GM21737 (cell line): ENCODE data around the gene TRAPPC11.
"Not testable (repeated sequence)": the region's sequence is repeated elsewhere in the genome, so short reads cannot be mapped to it uniquely, and the experiment has no call there.

Source experiments
- ATAC-seq: cut with Tn5 transposase; IDR thresholded peaks from one replicate; pipeline ENCODE4 v1.9.1; 2021; ENCODE audit warnings: mild to moderate bottlenecking, moderate library complexity; ENCODE audit not compliant: unreplicated experiment

TRAPPC11 gene

GRCh38 chr4:183718876-183719275 lies 59.8 kb downstream of the TRAPPC11 start:
- no peak for ATAC-seq

DNA sequence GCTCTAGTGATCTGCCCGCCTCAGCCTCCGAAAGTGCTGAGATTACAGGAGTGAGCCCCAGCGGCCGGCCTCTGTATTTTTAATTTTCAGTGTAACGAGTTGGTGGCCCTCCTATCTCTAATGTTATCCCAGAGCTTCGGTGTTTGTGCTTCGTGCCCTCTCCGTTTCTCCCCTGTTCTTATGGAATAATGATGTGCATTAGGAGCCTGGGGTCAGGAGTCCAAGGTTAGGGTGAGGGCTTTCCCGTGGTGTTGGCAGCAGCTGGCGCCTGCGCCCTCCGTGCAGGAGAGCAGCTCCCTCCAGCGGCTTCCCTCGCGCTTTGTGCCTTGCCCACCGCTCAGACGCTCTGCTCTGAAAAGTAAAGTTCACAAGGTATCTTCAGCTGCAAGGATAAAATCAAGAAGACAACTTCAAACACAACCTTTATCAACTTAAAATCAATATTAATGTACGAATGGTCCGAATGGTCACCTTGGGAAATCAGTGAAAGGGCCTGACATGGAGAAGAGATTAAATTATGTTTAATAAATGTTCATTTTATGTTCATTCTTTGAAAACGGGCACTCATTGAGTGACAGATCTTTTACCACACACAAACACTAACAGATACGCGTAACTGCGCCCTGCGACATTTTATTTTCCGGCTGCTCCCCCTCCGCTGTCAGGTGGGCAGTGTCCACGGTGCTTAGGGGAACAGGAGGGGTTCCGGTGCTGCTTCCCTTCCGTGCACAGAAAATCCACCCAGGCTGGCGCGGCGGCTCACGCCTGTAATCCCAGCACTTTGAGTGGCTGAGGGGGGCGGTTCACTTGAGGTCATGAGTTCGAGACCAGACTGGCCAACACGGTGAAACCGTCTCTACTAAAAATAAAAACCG lies 62.4 kb downstream of the TRAPPC11 start:
- ATAC-seq, result peak; percentile 38

GRCh38 chr4:183722731-183723560 lies 63.9 kb downstream of the TRAPPC11 start:
- peak; percentile 72 for ATAC-seq

DNA sequence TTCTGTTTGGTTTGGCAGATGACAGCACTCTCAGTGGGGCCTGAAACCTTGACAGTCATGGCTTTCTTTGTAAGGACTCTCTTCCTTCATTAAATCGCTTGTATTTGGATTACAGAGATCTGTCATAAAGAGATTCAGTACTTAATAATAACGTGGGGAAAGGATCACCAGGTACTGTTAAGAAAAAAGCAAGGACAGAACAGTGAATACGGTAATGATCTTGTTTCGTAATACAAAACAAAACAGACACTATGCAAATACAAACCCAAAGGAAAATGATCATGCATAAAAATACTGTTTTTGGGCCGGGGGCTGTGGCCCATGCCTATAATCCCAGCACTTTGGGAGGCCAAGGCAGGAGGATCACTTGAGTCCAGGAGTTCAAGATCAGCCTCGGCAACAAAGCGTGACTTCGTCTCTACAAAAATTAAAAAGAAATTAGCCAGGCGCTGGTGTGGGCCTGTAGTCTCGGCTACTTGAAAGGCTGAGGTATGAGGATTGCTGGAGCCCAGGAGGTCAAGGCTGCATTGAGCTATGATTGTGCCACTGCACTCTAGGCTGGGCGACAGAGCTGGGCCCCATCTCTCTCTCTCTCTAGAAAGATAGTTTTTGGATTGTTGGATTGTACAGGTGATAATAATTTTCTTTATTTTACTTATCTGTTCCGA lies 64.6 kb downstream of the TRAPPC11 start:
- no peak for ATAC-seq

- ATAC-seq, result not testable (repeated sequence)
Measured at GRCh38 chr4:183725585-183725984, 66.5 kb downstream of the TRAPPC11 start.

DNA sequence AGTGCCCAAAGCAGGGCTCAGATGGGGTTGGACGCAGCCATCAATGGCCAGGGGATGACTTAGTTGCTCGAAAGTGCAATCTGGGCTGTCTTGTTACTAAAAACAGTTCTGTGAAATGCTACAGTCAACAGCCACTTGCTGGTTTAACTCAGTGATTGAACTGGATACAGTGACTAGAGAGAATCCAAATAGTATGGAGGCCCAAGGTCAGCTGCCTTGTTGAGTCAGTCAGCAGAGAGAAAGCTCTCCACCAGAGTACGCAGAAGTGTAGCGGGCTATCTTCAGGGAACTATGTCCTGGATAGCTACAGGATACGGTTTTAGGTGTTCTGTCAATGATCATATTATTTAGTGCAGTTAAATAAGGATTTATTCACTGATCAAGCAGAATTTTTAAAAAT lies 68.4 kb downstream of the TRAPPC11 start:
- no peak for ATAC-seq

GRCh38 chr4:183728223-183729068 lies 69.4 kb downstream of the TRAPPC11 start:
- ATAC-seq, result no peak

DNA sequence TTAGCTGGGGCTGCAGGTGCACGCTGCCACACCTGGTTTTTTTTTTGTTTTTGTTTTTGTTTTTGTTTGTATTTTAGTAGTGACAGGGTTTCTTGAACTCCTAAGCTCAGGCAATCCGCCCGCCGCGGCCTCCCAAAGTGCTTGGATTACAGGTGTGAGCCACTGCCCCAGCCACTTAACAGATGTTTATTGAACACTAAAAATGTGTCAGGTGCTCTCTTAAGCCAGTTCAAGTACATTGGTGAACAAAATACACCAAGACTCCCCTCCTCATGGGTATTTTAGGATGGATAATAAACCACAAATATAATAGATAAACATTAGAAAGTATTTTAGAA lies 69.9 kb downstream of the TRAPPC11 start:
- no peak for ATAC-seq

DNA sequence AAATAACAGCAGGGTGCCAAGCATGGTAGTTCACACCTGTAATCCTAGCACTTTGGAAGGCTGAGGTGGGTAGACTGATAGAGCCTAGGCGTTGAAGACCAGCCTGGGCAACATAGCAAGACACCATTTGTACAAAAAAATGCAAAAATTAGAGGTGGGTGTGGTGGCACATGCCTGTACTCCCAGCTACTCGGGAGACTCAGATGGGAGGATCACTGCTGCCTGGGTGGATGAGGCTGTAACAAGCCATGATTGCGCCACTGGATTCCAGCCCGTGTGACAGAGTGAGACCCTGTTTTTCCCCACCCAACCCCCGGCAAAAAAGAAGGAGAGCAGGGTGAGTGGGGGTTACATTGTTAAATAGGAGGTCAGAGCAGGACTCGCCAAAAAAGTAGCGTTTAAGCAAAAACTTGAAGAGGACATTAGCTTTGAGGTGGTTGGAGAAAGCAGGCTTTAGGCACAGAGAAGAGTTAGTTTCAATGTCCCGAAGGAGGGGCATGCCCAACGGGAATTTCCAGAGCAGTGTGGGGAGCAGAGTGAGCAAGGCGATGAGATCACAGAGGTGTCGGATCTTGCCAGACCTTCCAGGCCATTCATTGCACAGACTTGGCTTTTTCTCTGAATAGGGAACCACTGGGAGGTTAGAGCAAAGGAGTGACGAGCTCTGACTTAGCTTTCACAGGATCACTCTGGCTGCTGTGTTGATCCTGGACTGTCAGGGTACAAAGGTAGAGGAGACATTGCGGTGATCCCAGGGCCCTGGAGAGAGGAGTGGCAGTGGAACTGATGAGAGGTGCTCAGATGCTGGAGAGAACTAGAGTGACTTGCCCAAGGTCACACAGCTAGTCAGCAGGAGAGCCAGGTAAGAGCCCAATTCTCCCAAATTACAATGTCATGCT lies 70.6 kb downstream of the TRAPPC11 start:
- ATAC-seq, result no peak

- ATAC-seq, result no peak
Measured at GRCh38 chr4:183732296-183732695, 73.2 kb downstream of the TRAPPC11 start.

- no peak for ATAC-seq
Measured at GRCh38 chr4:183733181-183733580, 74.1 kb downstream of the TRAPPC11 start.

DNA sequence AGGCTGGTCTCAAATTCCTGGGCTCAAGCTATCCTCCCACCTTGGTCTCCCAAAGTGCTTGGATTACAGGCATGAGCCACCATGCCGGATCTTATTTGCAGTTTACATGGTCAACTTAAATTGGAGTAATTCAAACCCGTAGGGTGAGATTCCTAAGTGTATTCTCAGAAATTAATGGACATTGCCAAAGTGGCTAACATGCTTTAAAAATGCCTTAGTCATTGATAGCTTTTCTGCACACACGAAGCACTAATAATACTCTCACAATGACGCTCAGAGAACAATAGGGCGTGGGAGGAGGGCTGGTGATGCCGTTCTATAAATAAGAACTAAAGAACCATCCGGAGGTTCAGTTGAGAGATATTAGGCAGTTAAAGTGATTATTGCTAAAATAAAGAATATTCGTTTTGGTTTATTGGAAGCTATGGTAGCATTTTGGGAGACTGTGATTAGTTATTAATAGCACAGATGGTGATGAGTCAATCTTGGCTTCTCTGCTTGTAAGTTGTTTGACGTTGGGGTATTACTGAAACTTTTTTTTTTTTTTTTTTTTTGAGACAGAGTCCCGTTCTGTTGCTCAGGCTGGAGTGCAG lies 79.1 kb downstream of the TRAPPC11 start:
- no peak for ATAC-seq

DNA sequence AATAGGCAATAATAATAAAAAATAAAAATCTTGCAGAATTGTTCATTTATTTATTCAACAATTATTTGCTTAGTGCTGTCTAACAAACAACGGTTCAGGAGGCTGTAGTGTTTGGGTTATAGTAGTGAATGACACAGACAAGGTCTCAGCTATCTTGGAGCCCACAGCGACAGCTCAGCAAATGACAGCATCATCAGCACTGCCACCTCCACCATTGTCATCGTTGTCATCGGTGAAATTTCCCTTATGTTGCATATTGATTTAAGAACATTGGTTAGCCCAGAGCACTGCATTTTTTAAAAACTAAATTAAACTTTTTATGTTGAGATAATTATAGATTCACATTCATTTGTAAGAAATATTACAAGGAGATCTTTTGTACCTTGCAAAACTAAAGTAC lies 79.9 kb downstream of the TRAPPC11 start:
- no peak for ATAC-seq

DNA sequence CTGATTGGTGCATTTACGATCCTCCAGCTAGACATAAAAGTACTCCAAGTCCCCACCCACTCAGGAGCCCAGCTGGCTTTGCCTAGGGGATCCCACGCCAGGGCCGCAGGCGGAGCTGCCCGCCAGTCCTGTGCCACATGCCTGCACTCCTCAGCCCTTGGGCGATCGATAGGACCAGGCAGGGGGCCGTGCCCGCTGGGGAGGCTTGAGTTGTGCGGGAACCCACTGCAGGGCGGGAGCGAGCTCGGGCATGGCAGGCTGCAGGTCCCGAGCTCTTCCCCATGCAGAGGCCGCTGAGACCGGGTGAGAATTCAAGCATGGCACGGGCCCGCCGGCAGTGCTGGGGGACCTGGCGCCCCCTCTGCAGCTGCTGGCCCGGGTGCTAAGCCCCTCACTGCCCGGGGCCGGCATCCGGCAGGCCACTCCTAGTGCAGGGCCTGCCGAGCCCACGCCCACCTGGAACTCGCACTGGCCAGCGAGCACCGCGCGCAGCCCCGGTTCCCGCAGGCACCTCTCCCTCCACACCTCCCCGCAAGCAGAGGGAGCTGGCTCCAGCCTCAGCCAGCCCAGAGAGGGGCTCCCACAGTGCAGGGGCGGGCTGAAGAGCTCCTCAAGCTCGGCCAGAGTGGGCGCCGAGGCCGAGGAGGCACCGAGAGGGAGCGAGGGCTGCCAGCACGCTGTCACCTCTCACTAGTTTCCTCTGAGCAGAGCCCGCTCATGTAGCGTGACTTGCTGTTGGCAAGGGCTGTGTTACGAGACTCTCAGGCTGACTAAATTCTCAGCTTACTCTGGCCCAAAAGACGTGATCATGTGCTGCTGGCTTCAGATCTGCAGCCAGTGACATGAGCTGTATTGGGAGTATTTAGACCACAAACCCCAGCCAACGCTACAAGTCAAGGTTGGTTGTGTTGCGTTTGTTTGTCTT lies 87.5 kb downstream of the TRAPPC11 start:
- ATAC-seq, result no peak

DNA sequence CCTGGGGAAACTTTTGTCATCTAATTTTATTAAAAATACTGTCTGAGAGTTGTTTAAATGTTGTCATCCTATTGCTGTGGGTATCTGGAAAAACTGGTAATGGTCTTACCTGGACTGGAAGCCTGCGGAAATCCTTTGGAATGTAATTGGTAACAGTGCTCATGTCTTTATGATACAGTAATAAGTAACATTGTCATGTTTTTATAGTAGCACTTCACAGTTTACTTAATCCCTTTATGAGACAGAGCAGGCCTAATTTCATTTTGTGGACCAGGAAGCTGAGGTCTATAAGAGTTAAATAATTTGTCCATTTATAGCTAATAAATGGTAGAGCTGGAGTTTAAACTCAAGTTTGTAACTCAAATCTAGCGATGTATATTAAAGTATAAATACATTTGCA lies 88.3 kb downstream of the TRAPPC11 start:
- no peak for ATAC-seq

DNA sequence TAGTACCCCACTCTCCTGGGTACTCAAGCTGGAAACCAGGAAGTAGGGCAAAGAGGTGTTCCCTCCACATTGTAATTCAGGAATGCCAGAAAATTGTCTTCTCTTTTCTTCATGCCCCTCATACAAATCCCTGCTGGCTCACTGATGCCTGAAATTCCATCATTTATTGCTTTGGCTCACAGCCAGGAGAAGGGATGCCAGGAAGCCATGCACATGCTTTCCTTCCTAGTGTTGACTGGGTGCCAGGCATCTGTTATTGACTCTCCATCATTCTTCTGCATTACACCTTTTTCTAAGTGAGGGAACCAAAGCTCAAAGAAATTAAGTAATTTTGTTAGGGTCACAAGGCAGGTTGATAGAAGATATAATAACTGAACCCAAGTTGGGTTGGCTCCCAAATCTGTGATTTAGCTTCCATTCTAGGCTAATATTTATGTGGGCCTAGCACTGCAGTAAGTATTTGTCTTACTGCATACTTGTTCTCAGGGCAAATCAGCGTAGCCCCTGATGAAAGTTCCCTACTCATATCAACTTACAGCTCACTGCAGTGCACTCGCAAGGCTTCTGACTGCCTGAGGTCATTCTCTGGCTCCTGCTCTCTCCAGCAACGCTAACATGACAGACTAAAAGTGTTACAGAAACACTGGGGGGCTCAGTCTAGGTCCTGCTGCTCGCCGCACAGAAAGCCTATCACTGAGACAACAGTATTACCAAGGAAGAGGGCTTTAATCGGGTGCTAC lies 89.0 kb downstream of the TRAPPC11 start:
- no peak for ATAC-seq

DNA sequence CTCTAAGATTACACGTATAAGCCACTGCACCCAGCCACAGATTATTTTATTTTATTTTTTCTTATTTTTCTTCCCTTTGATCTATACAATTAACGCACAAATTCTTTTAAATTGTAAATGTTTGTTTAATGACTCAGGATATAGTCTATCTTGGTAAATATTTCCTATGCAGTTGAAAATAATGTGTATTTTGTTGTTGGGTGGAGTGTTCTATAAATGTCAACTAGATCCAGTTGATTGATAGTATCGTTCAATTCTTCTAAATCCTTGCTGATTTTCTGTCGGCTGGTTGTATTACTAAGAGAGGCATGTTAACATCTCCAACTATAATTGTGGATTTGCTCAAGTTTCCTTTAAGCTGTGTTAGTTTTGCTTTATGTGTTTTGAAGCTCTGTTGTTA lies 92.0 kb downstream of the TRAPPC11 start:
- ATAC-seq, result no peak

DNA sequence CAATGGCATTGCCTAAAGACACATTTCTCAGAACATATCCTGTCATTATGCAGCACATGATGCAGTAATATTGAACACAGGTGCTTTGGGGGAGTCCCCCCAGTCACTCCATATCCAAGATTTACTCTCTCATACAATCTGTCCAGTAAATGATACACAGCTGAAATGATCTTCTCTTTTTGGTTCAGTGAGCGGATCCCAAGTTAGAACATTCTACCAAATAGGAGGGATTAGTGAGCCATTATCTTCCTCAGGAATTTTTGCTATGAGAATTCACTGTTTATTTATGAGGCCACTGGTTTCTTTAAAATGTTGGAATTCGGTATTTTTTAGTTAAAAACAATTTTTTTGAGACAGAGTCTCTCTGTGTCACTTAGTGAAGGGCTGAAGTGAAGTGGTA lies 96.5 kb downstream of the TRAPPC11 start:
- ATAC-seq, result no peak
